HG02938 (cell line): ENCODE results near the gene PARN.
"Not testable (repeated sequence)": the region's sequence is repeated elsewhere in the genome, so short reads cannot be mapped to it uniquely, and the experiment has no call there.

Experiments
- ATAC-seq: cut with Tn5 transposase; IDR thresholded peaks from one replicate; pipeline ENCODE4 v1.9.1; 2021; ENCODE audit warnings: mild to moderate bottlenecking, moderate library complexity; ENCODE audit not compliant: unreplicated experiment

Gene PARN

GRCh38 chr16:14444979-14445810 is 184.9 kb downstream of the PARN start:
- ATAC-seq: no peak

GRCh38 chr16:14441533-14441932 is 188.5 kb downstream of the PARN start:
- ATAC-seq: not testable (repeated sequence)

DNA sequence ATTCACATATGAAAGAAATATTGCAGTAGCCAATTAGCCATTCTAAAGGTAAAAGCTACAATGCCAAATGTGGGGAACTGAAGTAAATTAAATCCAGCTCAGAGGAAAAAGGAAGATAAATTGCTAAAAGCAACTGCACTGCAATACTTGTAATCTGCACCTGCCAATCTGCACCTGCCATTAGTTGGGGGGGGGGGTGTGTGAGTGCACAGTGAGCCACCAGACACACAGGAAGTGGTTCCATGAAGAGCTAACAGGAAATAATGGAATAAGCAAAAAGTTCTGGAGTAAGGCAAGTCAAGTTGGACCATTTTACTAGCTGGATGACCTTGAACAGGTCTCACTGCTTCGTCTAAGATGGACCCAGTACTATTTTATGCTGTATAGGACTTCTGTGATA is 191.8 kb downstream of the PARN start:
- ATAC-seq: no peak

DNA sequence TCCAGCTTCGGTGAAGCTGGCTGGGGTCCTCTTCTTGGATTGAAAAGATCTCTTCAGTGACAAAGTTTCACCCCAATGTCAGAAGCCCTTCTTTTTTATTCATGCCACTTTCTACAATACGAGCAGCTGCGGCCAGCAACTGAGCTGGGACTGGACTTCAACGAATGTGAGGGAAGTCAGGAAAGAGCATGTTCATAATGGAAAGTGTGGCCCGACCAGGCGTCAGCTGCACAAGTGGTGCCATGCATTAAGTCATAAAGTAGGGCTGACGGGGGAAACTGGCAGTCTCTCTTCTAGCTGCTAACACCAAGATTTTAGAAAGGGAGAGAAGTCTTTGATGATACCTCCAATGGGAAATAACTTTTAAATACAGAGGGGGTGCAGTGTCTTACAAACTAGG is 192.6 kb downstream of the PARN start:
- no peak for ATAC-seq

DNA sequence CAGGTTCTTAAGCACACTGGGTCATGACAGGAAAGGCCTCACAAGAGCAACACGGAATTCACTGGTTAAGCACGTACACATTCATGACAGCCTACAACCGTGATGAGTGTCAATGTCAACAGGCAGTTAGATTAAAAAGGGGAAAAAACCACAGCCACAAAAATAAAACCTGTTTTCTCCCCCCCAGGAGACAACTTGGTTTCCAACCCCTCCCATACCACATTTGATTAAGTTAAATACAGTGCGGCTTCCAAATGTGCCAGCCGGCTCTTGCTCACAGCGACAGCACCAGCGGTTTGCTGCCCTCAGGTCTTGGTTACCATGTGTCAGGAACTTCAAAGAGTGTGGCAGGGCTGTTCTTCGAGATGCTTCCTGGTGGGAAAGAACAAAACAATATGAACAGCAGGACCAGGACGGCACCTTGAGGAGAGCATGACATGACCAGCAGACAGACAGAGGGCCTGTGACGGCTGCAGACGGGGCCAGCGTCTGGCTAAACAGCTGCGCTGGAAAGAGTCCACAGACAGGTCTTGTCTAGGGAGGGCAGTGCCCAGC is 193.6 kb downstream of the PARN start:
- no peak for ATAC-seq

GRCh38 chr16:14434860-14435259 is 195.2 kb downstream of the PARN start:
- ATAC-seq: no peak

- not testable (repeated sequence) for ATAC-seq
Observed at GRCh38 chr16:14428971-14429637, 201.0 kb downstream of the PARN start.

DNA sequence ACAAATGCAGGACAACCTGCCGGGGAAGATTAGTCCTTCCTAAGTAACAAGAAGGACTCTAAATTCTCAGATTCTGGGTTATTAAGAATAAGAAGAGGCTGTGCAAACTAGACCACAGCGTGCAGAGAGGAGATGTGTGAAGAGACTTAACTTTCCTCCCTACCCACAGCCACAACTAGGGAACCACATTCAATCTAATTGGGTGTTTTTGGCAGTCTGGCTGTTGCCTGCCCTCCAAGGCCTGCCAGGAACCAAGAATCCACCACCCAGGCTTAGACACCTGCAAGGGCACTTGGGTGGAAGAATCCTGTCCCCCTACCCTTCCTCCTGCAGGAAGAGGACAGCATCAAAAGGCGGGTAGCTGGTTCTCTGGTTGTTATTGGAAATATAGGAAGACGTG is 202.0 kb downstream of the PARN start:
- ATAC-seq: no peak

- no peak for ATAC-seq
Observed at GRCh38 chr16:14427371-14427948, 202.6 kb downstream of the PARN start.

- ATAC-seq: no peak
Observed at GRCh38 chr16:14424595-14424994, 205.5 kb downstream of the PARN start.

- no peak for ATAC-seq
Observed at GRCh38 chr16:14423344-14423743, 206.7 kb downstream of the PARN start.

- no peak for ATAC-seq
Observed at GRCh38 chr16:14420721-14421488, 209.2 kb downstream of the PARN start.

DNA sequence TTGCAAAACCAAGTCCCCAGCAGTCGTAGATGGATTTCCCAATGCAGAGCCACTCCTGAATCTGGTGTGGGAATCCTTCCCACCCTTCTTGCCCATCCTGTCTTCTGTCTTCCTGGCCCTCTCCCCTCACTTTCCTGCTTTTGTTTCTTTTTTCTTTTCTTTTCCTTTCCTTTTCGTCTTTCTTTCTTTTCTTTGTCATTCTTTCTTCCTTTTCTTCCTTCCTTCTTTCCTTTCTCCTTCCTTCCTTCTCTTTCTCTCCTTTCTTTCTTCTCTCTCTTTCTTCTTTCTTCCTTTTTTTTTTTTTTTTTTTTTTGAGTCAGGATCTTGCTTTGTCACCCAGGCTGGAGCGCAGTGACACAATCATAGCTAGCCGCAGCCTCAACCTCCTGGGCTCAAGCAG is 209.8 kb downstream of the PARN start:
- ATAC-seq: not testable (repeated sequence)

DNA sequence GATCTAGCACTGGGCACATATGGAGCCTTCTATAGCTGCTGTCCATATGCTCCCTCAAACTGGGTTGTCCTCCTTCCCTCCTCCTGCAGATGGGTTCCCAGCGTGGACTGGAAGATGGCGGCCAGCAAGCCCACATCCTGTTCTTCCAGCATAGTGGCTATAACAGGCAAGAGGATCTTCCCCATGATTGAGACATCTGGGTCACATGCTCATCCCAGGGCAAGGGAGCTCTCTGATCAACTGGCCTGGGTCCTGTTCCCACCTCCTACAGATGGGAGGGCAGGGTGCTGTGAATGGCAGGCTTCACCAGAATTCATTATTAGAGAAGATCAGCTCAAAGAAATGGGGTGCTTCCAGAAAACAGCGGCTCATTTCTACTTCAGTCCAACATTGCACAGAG is 210.2 kb downstream of the PARN start:
- no peak for ATAC-seq

DNA sequence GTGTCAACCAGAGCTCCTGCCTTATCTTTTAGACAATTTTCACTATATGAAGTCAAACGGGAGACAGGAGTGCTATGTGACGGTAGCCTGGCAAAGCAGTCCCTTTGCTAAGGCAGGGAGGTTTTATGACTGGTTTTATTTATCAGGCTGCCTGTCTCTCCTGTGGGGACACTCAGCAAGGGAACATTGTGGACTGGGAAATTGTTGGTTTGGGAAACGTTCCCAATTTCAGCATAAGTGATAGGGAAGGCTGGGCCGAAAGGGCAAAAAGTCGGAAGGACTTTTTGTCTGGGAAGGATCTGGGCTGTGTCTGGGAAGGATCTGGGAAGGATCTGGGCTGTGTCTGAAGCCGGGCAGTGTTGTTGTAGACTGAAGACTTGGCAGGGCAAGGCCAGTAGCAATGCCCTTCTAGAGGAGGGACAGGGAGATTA is 211.2 kb downstream of the PARN start:
- ATAC-seq: no peak

- no peak for ATAC-seq
Observed at GRCh38 chr16:14416184-14416583, 213.9 kb downstream of the PARN start.

DNA sequence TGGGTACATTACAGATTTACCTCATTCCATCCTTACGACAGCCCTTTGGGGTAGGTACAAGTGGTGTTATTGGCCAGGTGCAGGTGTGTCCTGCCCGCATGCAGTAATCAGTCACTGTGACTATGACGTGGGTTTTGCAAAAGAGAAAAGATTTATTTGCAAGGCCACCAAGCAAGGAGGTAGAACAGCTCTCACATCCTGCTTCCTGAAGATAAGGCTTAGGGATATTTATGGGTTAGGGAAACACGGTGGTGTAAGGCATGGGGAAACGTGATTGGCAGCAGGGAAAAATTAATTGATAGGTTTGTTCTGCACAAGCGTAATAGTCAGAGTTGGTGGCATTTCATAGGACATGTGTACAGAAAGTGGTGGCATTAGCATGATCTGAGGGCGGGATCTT is 214.8 kb downstream of the PARN start:
- no peak for ATAC-seq

DNA sequence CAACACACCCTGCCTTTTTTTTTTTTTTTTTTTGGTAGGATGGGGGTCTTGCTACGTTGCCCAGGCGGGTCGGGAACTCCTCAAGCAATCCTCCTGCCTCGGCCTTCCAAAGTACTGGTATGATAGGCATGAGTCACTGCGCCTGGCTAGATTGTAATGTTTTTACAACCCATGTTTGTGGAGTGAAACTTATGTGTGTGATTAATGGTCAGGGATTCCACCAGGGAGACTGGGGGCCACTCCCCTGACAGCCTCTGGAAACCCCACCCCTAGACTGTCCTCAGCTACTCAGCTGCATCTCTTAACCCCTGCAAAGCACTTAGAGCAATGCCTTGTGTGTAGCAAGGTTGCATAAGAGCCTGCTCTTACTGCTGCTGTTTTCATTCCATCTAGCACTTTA is 220.5 kb downstream of the PARN start:
- no peak for ATAC-seq

GRCh38 chr16:14407786-14408399 is 222.2 kb downstream of the PARN start:
- ATAC-seq: no peak
